HUES64 (cell line): ENCODE data around the gene ANGPTL8.

Experiments
- H3K27ac ChIP-seq: 2 replicates; pipeline ENCODE4 v1.7.0; 2013; ENCODE audit warnings: low read depth, low read length, inconsistent platforms
- H3K27me3 ChIP-seq: 2 replicates; pipeline ENCODE4 v1.6.1; 2013; ENCODE audit warnings: mild to moderate bottlenecking, low read length; ENCODE audit not compliant: insufficient read depth
- H3K36me3 ChIP-seq: 2 replicates; pipeline ENCODE4 v1.6.1; 2013; ENCODE audit warnings: mild to moderate bottlenecking, low read length; ENCODE audit not compliant: insufficient read depth
- H3K4me1 ChIP-seq: 2 replicates; pipeline ENCODE4 v1.6.1; 2013; ENCODE audit warnings: mild to moderate bottlenecking, low read length, moderate library complexity; ENCODE audit not compliant: insufficient read depth
- H3K4me3 ChIP-seq: 2 replicates; pipeline ENCODE4 v1.5.1; 2013; ENCODE audit warnings: mild to moderate bottlenecking, low read length, moderate library complexity
- H3K9ac ChIP-seq: 2 replicates; pipeline ENCODE4 v1.6.1; 2013; ENCODE audit warnings: mild to moderate bottlenecking, low read depth, low read length
- H3K9me3 ChIP-seq: 2 replicates; pipeline ENCODE4 v1.6.1; 2013; ENCODE audit warnings: low read depth, low read length; ENCODE audit not compliant: insufficient read depth
- WGBS: fragments of 150-250, 120-280 bp; methylation state at CpG from one replicate; pipeline ENCODE4 v1.1.7; 2013; ENCODE audit warnings: missing lambda C conversion rate; 5-methylcytosine and 5-hydroxymethylcytosine counted together

The ANGPTL8 gene

DNA sequence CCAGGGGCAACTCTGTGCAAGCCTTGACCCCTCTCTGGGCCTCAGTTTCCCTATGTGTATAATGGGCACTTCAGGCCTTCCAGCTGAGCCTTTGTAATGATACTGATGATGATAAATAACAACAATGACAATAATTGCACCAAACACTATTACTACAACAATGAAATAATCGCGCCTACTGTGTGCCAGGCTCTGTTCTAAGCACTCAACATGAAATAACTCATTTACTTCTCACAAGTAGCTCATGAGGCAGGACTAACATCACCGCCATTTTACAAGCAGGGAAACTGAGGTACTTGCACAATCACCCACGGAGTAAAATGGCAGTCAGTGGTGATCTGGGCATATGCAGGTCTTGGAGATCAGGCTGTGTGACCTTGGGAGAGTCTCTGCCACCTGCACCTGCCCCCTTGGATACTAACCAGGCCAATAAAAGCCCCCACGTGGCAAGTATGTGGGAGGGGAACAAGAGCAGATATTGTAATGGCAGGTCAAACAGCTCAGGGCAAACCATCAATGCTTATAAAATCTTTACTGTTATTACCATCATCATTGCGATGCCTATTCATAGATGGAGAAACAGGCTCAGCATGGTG lies 540 bp upstream of the ANGPTL8 start:
- Histone ChIP-seq H3K27ac (no peak overlapping the region), H3K4me1 (0 out of 2 replicates have a peak, but pooled peaks cover 4% of the 10 kb centered on the region), H3K9ac (no peak overlapping the region), H3K9me3 (no peaks in the 10 kb centered on the region), H3K27me3 (no peaks in the 10 kb centered on the region), H3K4me3 (no peak overlapping the region), H3K36me3 (peaks cover 38% of the 10 kb centered on the region)
- 97% methylated on average over 6 of the region's 6 CpGs for WGBS

DNA sequence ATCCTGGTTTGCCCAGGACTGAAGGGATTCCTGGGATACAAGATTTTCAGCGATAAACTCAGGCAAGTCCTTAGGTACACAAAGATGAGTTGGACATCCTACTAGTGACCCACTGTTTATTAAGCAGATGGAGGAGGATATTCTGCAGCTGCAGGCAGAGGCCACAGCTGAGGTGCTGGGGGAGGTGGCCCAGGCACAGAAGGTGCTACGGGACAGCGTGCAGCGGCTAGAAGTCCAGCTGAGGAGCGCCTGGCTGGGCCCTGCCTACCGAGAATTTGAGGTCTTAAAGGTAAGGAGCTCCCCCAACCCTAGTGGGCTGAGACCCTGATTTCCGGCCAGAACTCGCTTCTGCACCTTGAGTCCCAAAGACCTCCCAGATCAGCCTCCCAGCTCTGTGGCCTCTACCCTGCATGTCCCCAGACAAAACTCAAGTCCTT lies 607 bp downstream of the ANGPTL8 start:
- no peak overlapping the region for H3K9ac ChIP-seq
- H3K4me1 ChIP-seq: 0 out of 2 replicates have a peak, but pooled peaks cover 4% of the 10 kb centered on the region
- no peaks in the 10 kb centered on the region for H3K27me3 ChIP-seq
- 93% methylated on average over 8 of the region's 8 CpGs for WGBS
- H3K9me3 ChIP-seq: no peaks in the 10 kb centered on the region
- H3K36me3 ChIP-seq: peaks cover 36% of the 10 kb centered on the region
- no peak overlapping the region for H3K4me3 ChIP-seq
- no peak overlapping the region for H3K27ac ChIP-seq

GRCh38 chr19:11242025-11242424 lies 2.6 kb downstream of the ANGPTL8 start:
- Histone ChIP-seq H3K27ac (no peak overlapping the region), H3K4me3 (no peak overlapping the region), H3K9me3 (no peaks in the 10 kb centered on the region), H3K9ac (no peak overlapping the region), H3K27me3 (no peaks in the 10 kb centered on the region), H3K4me1 (0 out of 2 replicates have a peak, but pooled peaks cover 4% of the 10 kb centered on the region), H3K36me3 (peaks cover 40% of the 10 kb centered on the region)
- WGBS: 92% methylated on average over 10 of the region's 11 CpGs

GRCh38 chr19:11242864-11243797 lies 3.7 kb downstream of the ANGPTL8 start:
- 0 out of 2 replicates have a peak, but pooled peaks cover 4% of the 10 kb centered on the region for H3K4me1 ChIP-seq
- WGBS: 34% methylated on average over 48 of the region's 48 CpGs
- H3K36me3 ChIP-seq: peaks cover 44% of the 10 kb centered on the region
- H3K9me3 ChIP-seq: no peaks in the 10 kb centered on the region
- H3K9ac ChIP-seq: no peak overlapping the region
- H3K27ac ChIP-seq: no peak overlapping the region
- no peaks in the 10 kb centered on the region for H3K27me3 ChIP-seq
- H3K4me3 ChIP-seq: 0 out of 2 replicates have a peak overlapping the region, but pooled peaks have one; percentile 24

- H3K36me3 ChIP-seq: peaks cover 47% of the 10 kb centered on the region
- H3K4me1 ChIP-seq: 0 out of 2 replicates have a peak, but pooled peaks cover 4% of the 10 kb centered on the region
- no peaks in the 10 kb centered on the region for H3K27me3 ChIP-seq
- no peak overlapping the region for H3K27ac ChIP-seq
- H3K4me3 ChIP-seq: 0 out of 2 replicates have a peak overlapping the region, but pooled peaks have one; percentile 24
- 94% methylated on average over 7 of the region's 7 CpGs for WGBS
- no peak overlapping the region for H3K9ac ChIP-seq
- H3K9me3 ChIP-seq: no peaks in the 10 kb centered on the region
Measured at GRCh38 chr19:11243798-11244169, 4.4 kb downstream of the ANGPTL8 start.

DNA sequence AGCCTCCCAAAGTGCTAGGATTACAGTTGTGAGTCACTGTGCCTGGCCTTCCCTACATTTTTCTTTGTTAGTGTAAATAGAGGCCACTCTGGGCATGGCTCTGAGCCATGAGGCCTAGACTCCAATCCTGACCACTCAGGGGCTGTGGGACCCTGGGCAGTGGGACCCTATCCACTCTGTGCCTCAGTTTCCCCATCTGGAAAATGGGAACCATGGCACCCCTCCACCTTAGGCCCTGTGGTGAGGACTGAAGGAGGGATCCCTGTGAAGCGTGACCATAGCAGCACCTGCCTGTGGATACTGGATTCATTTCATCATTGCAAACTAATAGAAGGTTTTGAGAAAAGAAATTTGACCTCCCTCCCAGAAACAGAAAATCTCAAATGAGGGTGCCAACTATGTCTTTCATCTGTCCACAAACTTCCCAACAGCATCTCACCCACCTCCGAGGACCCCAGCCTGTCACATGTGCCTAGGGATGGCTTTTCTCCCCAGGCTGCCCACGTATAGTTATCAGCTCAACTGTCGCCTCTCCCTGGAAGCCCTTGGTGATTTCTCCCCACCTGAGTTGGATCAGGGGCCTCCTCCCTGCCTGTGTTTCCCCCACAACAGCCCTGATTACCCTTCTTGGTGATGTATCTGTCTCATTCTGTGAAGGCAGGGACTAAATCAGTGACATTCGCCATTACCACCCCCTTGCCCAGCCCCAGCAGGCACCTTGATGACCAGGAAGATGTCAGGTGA lies 5.6 kb downstream of the ANGPTL8 start:
- H3K4me3 ChIP-seq: no peak overlapping the region
- peaks cover 43% of the 10 kb centered on the region for H3K36me3 ChIP-seq
- H3K27me3 ChIP-seq: no peaks in the 10 kb centered on the region
- H3K4me1 ChIP-seq: 0 out of 2 replicates have a peak, but pooled peaks cover 4% of the 10 kb centered on the region
- 98% methylated on average over 5 of the region's 5 CpGs for WGBS
- H3K9me3 ChIP-seq: no peaks in the 10 kb centered on the region
- no peak overlapping the region for H3K9ac ChIP-seq
- no peak overlapping the region for H3K27ac ChIP-seq

DNA sequence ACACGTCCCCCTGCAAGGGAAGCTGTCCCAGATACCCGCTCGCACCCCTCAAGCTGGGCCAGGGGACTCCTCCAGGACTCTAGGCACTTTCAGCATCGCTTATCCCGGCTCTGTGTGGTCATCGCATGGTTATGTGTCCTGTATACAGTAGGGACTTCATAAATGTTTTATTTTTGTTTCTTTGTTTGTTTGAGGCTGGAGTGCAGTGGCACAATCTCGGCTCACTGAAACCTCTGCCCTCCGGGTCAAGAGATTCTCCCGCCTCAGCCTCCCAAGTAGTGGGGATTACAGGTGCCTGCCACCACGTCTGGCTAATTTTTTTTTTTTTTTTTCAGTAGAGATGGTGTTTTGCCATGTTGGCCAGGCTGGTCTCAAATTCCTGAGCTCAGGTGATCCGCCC lies 7.5 kb downstream of the ANGPTL8 start:
- WGBS: 94% methylated on average over 11 of the region's 11 CpGs
- no peaks in the 10 kb centered on the region for H3K9me3 ChIP-seq
- no peaks in the 10 kb centered on the region for H3K27me3 ChIP-seq
- H3K9ac ChIP-seq: no peak overlapping the region
- H3K4me1 ChIP-seq: 0 out of 2 replicates have a peak, but pooled peaks cover 4% of the 10 kb centered on the region
- peaks cover 46% of the 10 kb centered on the region for H3K36me3 ChIP-seq
- no peak overlapping the region for H3K4me3 ChIP-seq
- no peak overlapping the region for H3K27ac ChIP-seq

DNA sequence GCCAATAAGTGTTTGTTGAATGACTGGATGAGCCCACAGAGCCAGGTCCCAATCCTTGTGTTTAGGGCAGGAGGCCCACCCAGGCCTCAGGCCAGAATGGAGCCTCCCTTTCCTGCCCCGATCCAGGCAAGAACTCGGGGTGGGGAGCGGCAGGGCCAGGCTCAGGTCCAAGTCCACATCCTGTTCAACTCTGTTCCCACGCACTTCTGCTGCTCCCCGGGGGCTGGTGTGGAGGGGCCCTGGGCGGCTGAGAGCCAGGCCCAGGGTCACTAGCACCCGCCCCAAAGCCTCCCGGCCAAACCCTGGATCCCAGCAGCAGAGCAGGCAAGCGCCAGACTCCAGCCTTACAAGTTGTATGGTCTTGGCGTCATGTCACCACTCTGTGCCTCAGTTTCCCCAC lies 8.0 kb downstream of the ANGPTL8 start:
- no peaks in the 10 kb centered on the region for H3K27me3 ChIP-seq
- WGBS: 95% methylated on average over 10 of the region's 10 CpGs
- H3K9me3 ChIP-seq: no peaks in the 10 kb centered on the region
- peaks cover 51% of the 10 kb centered on the region for H3K36me3 ChIP-seq
- H3K4me3 ChIP-seq: no peak overlapping the region
- H3K4me1 ChIP-seq: 0 out of 2 replicates have a peak, but pooled peaks cover 4% of the 10 kb centered on the region
- no peak overlapping the region for H3K27ac ChIP-seq
- no peak overlapping the region for H3K9ac ChIP-seq

- 96% methylated on average over 14 of the region's 14 CpGs for WGBS
- no peak overlapping the region for H3K27ac ChIP-seq
- H3K9ac ChIP-seq: no peak overlapping the region
- H3K36me3 ChIP-seq: peaks cover 48% of the 10 kb centered on the region
- H3K4me3 ChIP-seq: no peak overlapping the region
- 0 out of 2 replicates have a peak, but pooled peaks cover 2% of the 10 kb centered on the region for H3K4me1 ChIP-seq
- no peaks in the 10 kb centered on the region for H3K27me3 ChIP-seq
- no peaks in the 10 kb centered on the region for H3K9me3 ChIP-seq
Measured at GRCh38 chr19:11247934-11248333, 8.5 kb downstream of the ANGPTL8 start.

- no peaks in the 10 kb centered on the region for H3K4me1 ChIP-seq
- no peak overlapping the region for H3K9ac ChIP-seq
- H3K27me3 ChIP-seq: no peaks in the 10 kb centered on the region
- H3K36me3 ChIP-seq: peaks cover 48% of the 10 kb centered on the region
- no peak overlapping the region for H3K4me3 ChIP-seq
- H3K27ac ChIP-seq: no peak overlapping the region
- H3K9me3 ChIP-seq: no peaks in the 10 kb centered on the region
- WGBS: 100% methylated on average over 1 of the region's 2 CpGs
Measured at GRCh38 chr19:11248852-11249251, 9.4 kb downstream of the ANGPTL8 start.
